Measurements from ENCODE around the gene STPG1. TPM values are rescaled to one million over a fixed set of nuclear protein-coding genes. Genes with fewer than 3 reads are reported as not detected.

Gene STPG1
- total RNA-seq, 1 donor from 2014 or later: 2.4 TPM

DNA sequence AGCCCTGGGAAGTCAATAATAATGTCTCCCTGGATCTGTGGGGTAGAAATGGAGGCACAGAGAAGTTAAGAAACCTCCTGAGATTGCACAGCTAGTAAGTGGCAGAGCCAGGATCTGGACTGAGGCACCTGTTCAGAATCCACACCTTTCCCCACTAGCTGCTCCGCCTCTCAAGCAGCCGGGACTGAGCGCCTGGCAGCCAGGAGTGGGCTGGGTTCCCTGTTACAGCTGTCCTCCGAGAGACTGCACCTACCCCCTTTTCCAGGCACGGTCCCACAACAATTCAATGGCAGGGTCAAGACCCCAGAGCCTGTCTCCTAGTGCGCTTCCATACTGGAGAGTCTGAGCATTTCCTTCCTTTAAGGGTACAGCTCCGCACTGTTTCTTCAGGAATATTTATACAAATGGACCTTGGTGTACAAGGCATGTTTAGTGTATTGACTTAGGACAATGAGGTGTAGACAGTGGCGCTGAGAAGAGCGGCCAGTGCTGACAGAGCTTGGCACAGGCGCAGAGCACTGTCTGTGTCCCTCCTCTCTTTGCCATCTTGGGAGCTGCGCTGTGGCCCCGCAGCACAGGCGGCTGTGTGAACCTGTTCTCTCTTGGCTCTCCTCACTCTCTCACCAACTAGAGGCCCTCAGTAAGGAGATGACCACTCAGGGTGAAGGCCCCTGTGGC is 70.0 kb downstream of the STPG1 start:
- DNase-seq (ENCODE audit: low read depth in 2 of 2): no peak

DNA sequence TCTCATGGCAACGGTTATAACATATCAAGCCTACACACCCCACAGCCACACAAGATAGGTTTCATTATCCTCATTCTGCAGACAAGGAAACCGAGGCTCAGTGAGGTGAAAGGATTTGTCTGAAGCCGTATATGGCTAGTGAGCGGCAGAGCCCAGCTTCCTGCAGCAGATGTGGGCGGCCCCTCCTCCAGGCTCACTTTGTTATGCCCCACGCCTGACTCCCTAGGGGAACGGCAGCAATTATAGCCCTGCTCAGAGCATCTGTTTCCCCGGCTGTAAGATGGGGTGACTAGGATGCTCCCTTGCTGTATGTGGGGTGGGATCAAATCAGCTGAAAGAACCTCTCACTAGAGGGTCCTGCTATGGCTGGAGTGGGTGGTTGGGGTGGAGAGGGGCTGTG is 72.3 kb downstream of the STPG1 start:
- no peak for DNase-seq (ENCODE audit: low read depth in 2 of 2)

DNA sequence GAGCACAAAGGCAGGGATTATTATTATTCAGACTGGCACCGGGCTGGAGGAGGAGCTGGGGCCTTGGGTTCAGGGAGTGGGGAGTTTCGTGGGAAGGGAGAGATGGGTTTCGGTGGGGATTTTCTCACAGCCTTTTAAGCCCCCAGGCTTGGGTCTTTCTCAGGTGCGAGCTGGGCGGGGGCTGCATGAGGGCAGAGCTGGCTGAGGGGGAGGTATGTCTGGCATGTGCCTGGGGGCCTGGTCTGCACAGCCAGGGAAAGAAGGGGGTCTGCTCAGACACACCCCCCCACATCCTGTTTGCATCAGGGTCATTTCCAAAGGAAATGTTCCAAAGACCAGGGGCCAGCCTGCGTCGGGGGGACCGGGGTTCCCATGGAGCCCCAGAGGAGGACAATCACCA is 72.8 kb downstream of the STPG1 start:
- DNase-seq (ENCODE audit: low read depth in 2 of 2): no peak

DNA sequence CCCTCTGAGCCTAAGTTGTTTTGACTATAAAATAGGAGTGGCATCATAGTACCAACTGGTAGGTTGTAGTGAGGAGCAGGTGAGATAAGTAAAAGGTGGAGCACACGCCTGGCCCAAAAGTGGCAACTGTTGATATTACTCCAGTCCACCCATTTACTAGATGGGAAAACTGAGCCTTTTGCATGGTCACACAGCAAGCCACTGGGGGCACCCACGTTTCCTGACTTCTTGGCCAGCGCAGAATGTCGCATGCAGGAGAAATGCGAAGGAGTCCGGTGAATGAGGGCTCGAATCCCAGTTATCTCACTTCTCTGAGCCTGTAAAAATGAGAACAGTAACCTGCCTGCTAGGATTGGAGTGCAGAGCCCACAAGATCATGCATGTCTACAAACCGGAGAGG is 73.6 kb downstream of the STPG1 start:
- DNase-seq (ENCODE audit: low read depth in 2 of 2): no peak

DNA sequence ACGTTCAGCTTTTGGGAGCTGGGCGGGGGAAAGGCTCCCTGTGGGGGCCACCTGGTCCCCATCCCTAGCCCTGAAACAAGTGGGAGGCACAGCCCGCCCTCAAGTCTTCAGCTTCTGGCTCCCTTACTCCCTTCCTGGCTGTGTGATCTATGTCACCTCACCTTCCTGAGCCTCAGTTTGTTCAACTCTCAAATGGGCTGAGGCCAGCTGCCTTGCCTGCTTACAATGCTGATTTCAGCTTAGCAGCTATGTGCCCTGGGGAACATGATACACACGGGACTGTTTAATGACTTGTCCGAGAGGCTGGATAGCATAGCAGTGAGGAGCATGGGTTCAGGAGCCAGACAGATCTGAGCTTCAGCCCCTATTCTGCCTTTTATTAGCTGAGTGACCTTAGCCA is 75.1 kb downstream of the STPG1 start:
- DNase-seq (ENCODE audit: low read depth in 2 of 2): no peak

DNA sequence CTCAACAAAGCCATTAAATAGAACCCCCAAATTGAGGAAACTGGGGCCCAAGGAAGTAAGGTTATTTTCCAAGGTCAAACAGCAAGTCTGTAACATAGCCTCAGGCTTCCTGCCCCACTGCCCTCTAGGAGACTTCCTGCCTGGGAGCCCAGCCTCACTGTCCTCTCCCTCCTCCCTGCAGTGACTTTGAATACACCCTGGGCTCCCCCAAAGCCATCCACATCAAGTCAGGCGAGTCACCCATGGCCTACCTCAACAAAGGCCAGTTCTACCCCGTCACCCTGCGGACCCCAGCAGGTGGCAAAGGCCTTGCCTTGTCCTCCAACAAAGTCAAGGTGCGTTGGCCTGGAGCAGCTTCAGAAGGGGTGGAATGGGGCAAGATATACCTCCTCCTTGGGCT is 76.1 kb downstream of the STPG1 start:
- DNase-seq (ENCODE audit: low read depth in 2 of 2): no peak

DNA sequence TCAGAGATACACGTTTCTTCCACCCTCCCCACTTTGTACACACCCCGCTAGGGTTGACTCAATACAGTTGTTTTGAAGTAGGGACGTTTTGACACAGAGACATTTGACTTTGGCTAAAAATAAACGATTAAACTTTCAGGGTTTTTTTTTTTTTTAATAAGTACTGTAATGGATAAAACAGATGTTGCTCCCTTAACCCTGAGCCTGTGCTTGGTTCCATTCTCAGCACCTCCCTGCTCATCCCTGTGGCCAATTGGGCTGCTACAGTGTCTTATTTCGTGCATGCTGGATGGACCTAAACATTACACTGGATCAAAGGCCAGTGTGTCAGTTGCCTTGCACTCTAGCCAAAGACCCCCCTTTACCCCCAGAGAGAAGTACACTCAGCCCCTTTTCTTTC is 77.5 kb downstream of the STPG1 start:
- DNase-seq (ENCODE audit: low read depth in 2 of 2): no peak

DNA sequence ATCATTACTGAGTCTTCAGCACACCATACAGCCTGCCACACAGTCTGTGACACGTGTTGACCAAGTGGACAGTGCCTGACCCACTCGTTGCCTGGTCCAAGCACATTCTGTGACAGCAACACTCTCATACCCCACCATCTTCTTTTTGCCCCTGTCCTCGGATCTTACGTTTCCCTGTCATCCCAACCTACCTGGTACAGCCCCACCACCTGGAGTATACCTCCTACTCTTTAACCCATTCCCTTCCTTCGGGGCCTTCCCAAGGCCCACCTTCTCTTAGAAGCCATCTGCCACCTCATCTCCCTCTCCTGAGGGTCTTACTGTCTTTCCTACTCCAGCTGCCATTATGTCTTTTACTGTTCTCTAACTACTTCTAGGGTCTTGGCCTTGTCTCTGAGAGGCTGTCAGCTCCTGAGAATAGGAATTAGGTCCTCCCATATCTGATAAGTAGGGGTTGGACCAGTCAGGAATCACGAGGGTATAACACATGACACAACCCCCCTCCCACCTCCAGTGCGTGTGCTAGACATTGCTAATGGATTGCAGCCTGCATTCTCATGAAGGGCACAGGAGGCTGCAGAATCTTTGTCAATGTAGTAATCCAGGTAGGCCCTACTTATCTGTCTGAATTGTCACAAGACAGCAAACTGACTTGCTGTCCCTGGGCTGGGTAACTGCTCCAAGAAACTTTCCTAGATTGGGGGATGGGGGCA is 81.5 kb downstream of the STPG1 start:
- no peak for DNase-seq (ENCODE audit: low read depth in 2 of 2)

DNA sequence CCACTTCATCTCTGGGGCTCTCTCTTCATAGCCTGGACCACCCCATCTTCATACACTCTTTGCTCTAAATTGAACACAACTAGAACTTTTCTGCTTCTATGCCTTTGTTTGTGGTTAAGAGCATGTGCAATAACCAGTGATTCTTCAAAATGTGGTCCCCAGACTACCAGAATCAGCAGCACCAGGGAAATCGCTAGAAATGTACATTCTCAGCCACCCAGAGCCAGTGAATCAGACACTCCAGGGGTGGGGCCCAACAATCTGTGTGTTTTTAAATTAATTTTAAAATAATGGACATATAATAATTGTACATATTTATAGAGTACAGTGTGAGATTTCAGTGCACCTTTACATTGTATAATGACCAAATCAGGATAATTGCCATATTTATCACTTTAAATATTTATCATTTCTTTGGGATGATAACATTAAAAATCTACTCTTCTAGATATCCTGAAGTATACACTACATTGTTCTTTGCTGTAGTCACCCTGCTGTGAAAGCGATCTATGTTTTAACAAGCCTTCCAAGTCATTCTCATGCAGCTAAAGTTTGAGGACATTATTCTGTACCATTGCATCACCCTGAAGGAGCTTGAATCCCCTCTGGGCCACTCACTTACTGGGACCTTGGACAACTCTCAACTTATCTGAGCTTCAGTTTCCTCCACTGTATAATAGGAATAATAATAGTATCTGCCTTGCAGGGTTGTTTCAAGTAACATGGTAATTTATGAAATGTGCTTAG is 83.6 kb downstream of the STPG1 start:
- no peak for DNase-seq (ENCODE audit: low read depth in 2 of 2)

DNA sequence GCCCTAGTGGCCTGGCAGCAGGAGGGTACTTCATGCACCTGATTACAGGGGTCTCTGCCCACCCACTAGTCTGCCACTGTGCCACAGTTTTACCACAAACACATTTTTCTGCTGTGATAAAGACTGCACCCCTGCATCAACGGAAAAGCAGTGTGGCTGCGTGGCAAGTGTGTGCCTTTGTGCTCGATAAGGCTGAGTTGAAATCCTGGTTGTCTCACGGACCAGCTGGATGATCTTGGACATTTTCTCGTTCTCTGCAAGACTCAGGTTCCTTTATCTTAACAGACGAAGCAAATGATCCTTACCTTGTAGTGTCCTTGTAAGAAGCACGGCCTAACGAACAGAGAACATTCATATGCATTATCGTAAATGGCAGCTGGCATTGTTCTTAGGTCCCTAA is 84.3 kb downstream of the STPG1 start:
- DNase-seq (ENCODE audit: low read depth in 2 of 2): no peak

DNA sequence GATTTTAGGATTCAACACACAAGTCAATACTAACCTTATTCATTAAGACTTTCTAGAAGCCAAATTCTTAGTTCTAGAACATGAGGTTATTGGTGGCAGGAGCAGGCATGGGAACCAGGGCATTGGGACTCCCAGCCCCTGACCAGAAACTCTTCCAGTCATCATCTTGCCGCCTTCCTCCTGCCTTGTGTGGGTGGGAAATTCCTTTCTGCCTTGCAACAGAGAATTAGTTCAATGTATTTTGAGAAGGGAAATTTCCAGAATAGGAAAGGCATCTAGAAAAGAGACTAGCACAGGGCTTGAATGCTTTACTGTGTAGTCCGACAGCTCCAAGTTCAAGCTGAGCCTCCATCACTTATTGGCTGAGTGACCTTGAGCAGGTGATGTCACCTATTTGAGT is 85.7 kb downstream of the STPG1 start:
- no peak for DNase-seq (ENCODE audit: low read depth in 2 of 2)

DNA sequence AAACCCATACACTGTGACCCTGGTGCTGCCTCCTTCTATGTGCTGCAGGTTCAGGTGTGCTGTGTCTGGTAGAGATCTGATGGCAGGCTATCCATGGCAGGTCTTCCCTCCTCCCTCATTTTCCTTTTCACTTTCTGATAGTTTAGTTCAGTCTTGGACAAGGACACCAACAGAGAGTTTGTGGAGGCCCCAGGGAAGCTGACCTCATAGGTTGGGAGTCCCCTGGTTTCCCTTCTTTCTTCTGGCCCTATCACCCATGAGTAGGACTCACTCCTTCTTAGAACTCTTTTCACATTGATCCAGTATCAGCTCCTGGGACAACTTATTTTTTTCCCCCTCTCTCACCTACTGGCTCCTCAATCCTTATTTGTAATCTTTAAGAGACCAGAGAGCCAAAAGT is 86.1 kb downstream of the STPG1 start:
- DNase-seq (ENCODE audit: low read depth in 2 of 2): no peak

DNA sequence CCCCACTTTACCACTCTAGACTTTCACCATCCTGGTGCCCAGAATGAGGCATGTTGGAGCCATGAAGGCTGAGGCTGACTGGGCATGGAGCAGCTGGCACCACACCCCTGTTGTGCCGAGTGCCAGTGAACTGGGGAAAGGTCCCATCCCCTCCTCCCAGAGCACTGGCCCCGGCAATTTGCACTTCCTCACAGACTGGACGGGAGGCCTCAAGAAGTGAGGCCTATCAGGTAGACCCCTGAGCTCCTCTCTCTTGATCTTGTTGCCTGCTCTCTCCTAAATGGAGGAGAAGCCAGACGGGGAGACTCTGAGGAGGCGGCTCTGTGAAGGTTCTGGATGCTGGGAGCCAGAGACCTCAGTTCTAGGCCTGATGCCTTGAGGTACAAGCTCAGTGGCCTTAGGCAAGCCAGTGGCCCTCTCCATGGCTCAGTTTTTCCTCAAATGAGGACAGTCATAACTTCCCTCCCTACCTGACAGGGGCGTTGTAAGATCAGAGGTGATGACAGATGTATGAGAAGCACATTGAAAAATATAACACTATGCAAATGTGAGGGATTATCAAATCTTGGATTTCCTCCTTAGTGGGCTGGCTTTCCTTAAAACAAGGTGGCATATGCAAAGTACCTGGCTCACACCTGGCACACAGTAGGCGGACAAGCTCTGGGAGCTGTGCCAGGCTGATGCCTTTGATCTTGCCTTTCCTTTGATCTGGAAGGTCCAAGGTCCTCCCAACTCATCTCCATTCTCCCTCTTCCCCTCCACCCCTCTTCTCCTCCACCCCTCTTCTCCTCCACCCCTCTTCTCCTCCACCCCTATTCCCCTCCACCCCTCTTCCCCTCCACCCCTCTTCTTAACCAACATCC is 87.8 kb downstream of the STPG1 start:
- no peak for DNase-seq (ENCODE audit: low read depth in 2 of 2)

DNA sequence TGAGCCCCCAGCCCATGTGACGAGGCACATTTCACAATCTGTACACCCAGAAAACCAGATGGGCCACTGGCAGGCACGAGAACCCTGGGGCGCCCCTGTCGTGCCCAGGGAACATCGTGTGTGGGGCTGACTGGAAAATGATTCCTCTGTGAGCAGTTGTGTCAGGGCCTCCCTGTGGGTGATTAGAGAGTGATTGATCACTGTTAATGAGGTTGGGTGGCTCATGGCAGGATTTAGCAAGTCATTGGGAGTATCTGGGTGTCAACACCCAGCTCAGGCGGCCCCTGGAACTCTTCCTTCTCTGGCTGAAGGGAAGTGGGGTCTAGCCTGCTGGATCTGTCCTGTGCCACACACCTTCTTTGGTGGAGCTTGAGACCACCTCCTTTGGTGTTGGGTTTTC is 88.7 kb downstream of the STPG1 start:
- no peak for DNase-seq (ENCODE audit: low read depth in 2 of 2)

DNA sequence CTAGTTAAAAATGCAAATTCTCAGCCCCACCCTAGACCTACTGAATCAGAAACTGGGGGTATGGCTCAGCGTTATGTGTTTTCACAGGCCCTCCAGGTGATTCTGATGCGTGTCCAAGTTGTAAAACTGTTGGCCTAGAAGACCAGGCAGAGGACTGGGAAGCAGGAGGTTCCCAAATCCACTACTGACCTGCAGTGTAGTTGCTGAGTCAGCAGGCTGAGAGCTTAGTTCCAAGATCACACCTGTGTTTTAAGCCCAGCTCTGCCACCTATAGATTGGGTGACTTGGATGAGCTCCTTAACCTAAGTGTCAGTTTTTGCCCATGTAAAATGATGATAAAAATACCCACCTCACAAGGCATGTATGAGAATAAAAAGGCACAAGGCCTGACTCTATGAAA is 90.3 kb downstream of the STPG1 start:
- DNase-seq (ENCODE audit: low read depth in 2 of 2): no peak

DNA sequence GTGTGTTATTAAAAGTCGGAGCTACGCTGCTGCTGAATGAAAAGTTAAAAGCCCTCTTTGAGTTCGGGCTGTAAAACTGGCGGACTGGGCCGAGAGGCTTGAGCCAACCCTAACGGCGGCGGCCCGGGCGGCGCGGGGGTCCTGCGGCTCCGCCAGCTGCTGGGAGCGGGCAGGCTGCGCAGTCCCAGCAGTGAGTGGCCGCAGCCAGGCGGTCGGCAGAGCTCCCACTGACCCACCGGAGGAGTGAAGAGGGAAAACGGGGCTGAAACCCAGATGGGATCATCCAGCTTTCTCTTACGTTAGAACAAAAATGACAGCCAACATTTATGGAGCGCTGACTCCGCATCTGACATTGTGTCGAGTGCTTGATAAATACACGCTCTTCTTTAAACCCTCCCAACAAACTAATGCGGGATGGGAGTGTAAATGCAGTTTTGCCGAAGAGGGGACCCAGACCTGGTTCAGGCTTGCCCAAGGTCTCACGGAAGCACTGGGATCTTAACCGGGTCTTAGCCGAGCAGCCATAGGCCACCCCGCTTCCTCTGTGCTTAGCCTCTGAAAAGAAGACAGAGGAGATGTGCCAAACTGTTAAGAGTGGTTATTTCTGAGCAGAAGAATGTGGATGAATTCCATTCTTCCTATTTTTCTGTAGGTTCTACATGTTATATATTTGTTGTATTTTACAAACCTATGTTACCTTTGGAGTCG is 91.0 kb downstream of the STPG1 start:
- DNase-seq (ENCODE audit: low read depth in 2 of 2): no peak

DNA sequence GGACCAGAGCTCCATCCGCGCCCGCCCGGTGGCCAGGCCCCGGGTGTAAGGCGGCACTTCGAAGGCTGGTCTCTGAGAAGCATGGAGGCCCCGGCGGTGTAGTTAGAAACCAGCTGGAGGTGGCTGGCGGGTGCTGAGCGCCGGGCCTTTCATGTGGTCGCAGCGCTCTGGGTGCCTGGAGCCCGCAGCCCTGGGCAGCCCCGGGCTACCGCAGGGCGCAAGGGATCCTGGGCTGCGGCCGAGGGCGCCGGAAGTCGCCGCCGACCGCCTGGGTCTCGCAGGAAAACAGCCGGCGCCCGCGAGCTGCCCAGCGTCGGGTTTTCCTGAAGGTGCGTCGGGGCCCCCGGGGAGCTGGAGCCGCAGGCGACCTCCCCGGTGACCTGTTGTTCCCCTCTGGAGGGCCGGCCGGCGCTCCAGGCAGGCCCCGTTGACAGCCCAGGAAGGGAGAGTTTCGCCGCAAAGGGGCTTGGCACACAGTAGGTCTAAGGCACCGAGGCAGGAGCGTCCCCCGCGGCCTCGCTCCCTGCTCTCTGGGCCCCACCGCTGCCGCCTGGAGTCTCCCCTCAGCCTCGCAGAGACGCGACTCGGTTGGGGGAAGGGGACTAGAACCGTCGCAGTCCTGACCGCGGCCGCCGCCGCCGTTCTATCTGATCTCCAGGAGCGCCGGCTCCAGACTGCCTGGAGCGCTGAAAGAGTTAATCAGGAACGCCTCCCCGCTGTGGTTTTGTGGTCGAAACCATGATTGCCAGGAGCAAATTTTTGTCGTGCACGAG is 91.7 kb downstream of the STPG1 start:
- DNase-seq (ENCODE audit: low read depth in 2 of 2): peak in 1 of 2 donors; percentile 20

DNA sequence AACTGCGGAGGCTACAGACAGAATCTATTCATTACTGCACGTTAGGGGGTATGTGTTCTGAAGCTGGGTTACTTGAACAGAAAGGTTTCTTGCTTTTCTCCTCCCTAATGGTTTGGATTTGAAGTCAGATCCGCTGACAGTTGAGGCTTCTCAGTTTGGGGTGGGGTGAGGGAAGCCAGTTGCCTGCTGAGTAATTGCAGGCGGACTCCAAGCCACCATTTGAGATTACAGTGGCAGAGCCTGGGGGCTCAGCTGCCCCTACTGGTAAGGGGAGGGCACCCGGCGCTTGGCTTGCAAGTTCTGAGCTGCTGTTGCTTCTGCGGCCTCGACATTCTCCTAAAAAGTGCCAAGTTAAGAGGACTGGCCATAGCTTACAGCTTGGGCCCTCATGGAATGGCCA is 92.5 kb downstream of the STPG1 start:
- no peak for DNase-seq (ENCODE audit: low read depth in 2 of 2)

DNA sequence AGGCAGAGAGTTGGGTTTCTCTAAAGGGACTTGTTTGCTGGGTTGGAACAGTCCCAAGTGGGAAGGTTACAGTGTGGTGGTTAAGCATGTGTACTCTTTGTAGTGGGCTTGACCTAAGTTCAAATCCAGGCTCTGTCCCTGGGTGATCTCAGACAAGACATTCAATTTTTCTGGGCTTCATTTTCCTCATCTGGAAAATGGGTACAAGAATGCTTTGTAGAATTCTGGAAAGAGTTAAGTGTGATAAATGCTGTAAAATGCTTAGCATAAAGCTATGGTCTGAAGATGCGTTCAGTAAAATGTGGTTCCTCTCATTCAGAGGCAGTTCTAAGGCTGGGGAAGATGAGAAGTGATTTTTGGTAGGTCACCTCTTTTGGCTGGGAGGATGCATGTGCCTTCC is 93.6 kb downstream of the STPG1 start:
- no peak for DNase-seq (ENCODE audit: low read depth in 2 of 2)

DNA sequence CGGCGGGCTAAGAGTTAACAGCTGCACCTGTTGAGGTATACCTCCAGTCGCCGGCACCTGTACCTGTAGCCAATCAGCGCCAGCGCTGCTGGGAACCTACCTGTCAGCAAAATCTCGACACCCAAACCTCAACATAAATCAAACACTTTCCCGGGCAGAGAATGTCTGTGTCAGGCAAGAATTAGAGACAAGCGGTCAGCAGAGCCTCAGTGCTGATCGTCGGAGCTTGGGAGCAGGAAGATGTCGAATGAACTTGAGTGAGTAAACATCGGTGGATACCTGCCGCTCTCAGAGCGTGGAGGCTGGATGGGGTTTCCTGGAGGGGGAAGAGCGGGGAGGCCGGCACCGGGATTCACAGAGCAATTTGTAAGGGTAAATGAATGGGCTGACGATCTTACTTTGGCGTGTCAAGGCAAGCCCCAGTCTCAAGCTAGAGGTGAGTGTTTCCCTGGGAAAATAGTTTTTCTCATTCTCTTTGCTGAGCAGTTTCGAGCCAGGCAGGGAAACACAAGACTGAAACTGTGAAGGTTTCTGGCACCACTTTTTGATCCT is 94.2 kb downstream of the STPG1 start, which contains the start of gene GRHL3:
TSS of gene GRHL3 (plus strand) at position 46 of the 552 bp plus-strand sequence. CDS start at position 241, 195 bp downstream.
- DNase-seq (ENCODE audit: low read depth in 2 of 2): no peak
